Ovary (tissue), 3 donors: ENCODE results near the gene BBIP1.

ENCODE experiments used
- EP300 ChIP-seq: sonication (generic); formaldehyde crosslinking; IDR thresholded peaks from one replicate; pipeline ENCODE4 v1.6.1; 2017; ENCODE audit warnings: antibody characterized with exemption
- POLR2A ChIP-seq: fragments of 450-650 bp; IDR thresholded peaks from one replicate; pipeline ENCODE4 v1.6.1; 2017; ENCODE audit warnings: antibody characterized with exemption, mild to moderate bottlenecking, moderate library complexity
- TF ChIP-seq, protein P1 (sequence below), 3 donors: fragments of 450-650 bp in 2 of 3; fragments of 200-600 bp in 1 of 3; IDR thresholded peaks; one replicate each; pipeline versions ENCODE4 v1.5.1 to v1.8.0; 2016 to 2022; ENCODE audit warnings: antibody characterized with exemption in 3 of 3, mild to moderate bottlenecking in 1 of 3
- donor health status: DM: no; HTN: no; CAD: no.

DNA sequence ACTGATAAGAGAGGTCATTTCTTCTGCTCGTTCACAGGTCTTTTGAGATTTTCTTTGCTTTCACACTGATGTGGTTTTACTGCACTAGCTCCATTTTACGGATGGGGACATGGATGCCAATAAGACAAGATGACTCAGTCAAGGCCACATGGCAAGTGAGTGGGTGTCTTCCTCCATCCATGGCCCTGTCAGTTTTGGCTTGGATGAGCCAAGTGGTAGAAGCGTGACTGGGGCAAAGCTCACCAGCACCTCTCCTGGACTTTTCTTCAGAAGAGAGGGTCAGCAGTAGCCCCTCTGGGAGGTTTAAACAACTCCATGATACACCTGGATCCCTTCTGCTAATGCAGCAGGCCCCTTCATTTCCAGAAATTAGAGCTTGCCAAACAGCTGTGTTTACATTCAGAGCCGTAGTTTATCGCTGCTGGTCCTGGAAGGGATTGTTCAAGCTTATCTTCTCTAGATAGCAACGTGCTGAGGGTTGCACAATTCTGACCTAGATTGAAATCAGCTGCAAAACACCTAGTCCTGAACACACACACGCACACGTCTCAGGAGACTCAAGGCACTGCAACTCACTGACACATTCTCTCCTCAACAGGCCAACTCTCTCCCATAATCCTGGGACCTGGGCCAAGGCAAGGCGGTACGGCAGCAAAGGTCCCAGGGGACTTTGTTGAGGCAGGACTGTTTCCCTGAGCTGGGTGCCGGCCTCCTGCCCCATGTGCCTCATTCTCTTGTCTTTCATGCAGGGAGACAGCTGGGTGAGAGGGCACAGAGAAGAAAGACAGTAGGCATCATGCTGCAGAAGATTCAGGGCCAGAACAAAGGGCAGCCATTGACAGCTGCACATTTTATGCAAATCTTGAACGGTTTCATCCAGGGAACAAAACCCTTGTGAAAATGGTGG lies 61.5 kb downstream of the BBIP1 start:
- TF ChIP-seq, protein P1, sequence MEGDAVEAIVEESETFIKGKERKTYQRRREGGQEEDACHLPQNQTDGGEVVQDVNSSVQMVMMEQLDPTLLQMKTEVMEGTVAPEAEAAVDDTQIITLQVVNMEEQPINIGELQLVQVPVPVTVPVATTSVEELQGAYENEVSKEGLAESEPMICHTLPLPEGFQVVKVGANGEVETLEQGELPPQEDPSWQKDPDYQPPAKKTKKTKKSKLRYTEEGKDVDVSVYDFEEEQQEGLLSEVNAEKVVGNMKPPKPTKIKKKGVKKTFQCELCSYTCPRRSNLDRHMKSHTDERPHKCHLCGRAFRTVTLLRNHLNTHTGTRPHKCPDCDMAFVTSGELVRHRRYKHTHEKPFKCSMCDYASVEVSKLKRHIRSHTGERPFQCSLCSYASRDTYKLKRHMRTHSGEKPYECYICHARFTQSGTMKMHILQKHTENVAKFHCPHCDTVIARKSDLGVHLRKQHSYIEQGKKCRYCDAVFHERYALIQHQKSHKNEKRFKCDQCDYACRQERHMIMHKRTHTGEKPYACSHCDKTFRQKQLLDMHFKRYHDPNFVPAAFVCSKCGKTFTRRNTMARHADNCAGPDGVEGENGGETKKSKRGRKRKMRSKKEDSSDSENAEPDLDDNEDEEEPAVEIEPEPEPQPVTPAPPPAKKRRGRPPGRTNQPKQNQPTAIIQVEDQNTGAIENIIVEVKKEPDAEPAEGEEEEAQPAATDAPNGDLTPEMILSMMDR (IDR thresholded peaks at IDR 0.05): no peak
- TF ChIP-seq POLR2A (no peak), EP300 (no peak)
